NCI-H2171 (cell line): ENCODE data around the gene THSD7B.
"Not testable (repeated sequence)": the region's sequence is repeated elsewhere in the genome, so short reads cannot be mapped to it uniquely, and the experiment has no call there.

ENCODE experiments used
- DNase-seq: peaks from one replicate; lab custom pipeline; 2025; lab: John Stamatoyannopoulos, UW

Gene THSD7B

DNA sequence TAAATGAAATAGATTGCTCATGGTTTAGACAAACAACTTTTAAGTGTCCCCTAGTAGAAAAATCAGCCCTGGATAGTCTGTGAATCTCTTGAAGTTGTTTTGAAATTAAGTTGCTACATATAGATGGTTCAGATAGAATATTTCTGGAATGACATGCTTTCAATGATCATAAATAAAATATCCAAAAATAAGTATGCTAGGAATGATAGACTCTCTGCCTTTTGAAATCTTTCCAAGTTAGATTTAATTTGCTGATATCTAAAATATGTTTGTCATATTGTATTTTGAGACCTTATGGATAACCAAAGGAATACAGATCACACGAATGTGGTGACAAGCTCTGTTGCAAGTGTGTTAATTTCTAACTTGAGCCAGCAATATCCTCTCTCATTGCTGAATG is 488.7 kb downstream of the THSD7B start:
- no peak for DNase-seq

DNA sequence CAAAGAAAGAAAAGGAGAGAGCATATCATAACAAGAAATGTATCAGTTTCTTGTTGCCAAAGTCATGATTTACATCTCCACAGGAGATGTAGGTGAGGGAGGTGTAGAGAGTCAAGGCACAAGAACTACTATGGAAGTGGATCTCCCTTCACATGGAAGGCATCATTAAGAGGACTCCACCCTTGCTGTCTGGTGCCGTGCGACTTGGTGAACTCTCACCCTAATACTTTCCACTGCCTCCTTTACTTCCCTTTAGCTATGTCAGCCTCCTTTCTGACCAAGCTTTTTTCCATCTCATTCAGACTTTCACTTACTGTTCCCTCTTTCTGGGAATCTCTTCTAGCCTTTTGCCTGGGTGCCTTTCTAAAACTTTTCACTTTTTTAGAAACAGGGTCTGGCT is 490.0 kb downstream of the THSD7B start:
- DNase-seq = no peak

GRCh38 chr2:137255990-137256389 is 490.6 kb downstream of the THSD7B start:
- DNase-seq = no peak

GRCh38 chr2:137261881-137262585 is 496.7 kb downstream of the THSD7B start:
- DNase-seq = no peak

GRCh38 chr2:137262594-137262993 is 497.2 kb downstream of the THSD7B start:
- peak; percentile 74 for DNase-seq

GRCh38 chr2:137287913-137288639 is 522.7 kb downstream of the THSD7B start:
- no peak for DNase-seq

- no peak for DNase-seq
Observed at GRCh38 chr2:137291836-137292570, 526.7 kb downstream of the THSD7B start.

DNA sequence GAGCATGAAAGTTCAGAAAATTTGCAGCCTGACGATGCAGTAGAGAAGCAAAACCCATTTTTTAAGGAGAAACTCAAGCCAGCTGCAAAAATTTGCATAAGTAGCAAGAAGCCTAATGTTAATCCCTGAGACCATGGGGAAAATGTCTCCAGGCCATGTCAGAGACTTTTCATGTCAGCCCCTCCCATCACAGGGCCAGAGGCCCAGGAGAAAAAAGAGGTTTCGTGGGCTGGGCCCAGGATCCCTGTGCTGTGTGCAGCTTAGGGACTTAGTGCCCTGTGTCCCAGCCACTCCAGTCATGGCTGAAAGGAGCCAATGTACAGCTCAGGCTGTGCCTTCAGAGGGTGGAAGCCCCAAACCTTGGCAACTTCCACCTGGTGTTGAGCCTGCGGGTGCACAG is 533.0 kb downstream of the THSD7B start:
- DNase-seq = no peak

- no peak for DNase-seq
Observed at GRCh38 chr2:137300987-137301386, 535.6 kb downstream of the THSD7B start.

DNA sequence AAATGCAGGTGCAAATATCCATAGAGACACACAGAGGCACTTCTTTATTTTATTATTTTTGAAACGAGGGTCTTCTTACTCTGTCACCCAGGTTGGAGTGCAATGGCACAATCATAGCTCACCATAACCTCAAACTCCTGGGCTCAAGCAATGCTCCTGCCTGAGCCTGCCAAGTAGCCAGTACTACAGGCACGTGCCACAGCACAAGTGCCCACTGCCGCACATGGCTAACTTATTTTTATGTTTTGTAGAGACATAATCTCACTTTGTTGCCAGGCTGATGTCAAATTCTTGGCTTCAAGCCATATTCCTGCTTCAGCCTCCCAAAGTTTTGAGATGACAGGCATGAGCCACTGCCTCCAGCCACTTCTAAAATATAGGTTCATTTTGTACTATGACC is 537.6 kb downstream of the THSD7B start:
- DNase-seq = no peak

GRCh38 chr2:137316075-137316474 is 550.7 kb downstream of the THSD7B start:
- DNase-seq = no peak

GRCh38 chr2:137321566-137321965 is 556.2 kb downstream of the THSD7B start:
- DNase-seq = no peak

- DNase-seq = not testable (repeated sequence)
Observed at GRCh38 chr2:137331562-137331961, 566.2 kb downstream of the THSD7B start.

DNA sequence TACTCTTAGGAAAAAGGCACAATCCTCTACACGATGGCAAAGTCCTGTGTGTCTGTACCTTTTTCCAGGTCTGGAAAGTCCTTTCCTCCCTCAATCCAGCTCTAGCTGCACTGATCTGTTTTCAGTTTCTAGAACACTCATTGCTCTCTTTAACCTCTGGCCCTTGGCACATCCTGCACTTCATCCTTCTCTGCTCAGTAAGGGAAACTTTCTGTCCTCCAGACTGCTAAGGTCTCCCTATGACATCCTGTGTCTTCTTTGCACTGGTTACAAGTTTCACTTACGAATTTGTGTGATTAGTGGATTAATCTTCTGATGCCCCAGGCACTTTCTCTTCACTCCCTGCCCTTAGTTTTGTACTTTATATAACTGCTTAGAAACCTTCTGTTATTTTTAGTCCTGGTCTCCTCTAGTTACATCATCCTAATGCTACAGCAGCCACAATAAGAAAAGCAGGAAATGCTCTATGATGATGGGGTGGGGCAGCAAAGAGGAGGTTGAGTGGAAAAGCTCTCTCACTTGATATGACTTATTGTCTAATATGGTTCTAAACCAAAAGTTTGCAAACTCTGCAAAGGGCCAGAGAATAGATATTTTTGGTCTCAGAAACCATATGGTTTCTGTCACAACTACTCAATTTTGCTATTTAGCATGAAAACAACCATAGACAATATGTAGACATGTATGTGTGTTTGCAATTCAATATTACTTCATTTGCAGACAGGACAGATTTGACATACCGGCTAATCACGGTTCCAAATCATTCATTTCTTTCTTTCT is 568.2 kb downstream of the THSD7B start:
- no peak for DNase-seq

DNA sequence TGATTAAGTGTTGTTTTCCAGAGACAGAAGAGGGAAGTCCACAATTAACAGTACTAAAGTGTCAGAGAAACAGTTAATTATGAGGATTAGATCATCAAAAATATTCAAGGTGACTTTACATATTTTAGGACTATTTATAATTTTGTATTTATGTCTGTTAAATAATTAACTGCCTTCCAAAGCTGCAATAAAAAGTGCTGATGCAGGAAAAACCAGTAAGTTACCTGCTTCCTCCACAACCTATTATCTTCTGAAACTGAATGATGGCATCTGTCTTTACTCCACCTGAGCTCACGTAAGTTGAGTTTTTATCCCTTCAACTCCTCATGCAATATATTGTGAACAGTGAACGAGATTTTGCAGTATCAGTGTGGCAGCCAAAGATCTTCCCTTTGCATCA is 570.7 kb downstream of the THSD7B start:
- no peak for DNase-seq

DNA sequence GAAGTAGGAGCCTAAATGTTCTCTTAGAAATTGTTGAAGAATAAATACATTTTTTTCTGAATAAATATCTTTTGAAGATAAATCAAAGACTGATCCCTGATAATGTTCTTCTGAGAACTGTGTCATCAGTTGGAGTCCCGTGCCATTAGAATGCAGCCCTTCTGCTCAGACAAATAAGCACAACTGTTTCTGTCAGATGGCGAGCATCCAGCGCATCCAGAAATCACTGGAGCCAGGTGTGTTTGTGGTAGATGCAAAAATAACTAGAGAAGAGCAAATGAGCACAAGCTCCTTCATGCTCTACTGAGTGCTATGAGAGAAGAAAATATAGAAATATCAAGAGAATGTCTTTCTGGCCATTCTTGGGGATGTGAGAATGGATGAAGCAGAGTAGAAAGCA is 573.7 kb downstream of the THSD7B start:
- DNase-seq = peak; percentile 80

GRCh38 chr2:137345994-137346393 is 580.6 kb downstream of the THSD7B start:
- DNase-seq = no peak

- DNase-seq = peak; percentile 38
Observed at GRCh38 chr2:137348301-137348700, 583.0 kb downstream of the THSD7B start.

GRCh38 chr2:137357634-137358033 is 592.3 kb downstream of the THSD7B start:
- DNase-seq = no peak

DNA sequence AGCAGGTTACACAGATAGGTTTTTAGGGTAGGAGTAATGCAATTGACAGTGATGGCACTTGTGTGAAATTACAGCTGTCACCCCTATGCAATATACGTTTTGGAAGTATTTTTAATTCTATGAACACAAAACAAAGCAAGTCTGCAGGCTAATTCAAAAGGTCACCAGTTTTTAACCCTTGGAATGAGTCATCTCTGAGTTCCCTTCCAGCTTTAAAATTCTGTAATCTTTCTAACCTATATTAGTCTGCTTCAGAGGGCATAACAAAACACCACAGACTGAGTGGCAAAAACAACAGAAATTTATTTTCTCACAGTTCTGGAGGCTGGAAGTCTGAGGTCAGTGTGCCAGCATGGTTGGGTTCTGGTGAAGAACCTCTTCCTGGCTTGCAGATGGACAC is 602.0 kb downstream of the THSD7B start:
- DNase-seq = no peak

DNA sequence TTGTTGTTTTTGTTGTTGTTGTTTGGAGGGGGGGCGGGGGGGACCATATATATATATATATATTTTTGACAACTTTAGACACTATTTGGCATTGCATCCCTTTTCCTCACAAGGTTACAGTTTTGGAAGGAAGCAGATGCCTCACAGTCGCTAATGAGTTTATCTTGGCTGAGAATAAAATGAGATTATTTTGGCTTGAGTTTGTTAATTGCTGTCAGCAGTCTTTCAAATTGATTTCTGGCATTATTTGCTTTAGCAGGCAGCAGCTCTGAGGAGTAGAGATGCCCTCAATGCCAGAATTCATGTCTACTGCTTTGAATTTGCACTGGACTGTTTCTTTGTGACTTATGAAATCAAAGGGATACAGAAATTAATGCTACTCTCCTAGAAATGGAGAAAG is 603.8 kb downstream of the THSD7B start:
- no peak for DNase-seq

DNA sequence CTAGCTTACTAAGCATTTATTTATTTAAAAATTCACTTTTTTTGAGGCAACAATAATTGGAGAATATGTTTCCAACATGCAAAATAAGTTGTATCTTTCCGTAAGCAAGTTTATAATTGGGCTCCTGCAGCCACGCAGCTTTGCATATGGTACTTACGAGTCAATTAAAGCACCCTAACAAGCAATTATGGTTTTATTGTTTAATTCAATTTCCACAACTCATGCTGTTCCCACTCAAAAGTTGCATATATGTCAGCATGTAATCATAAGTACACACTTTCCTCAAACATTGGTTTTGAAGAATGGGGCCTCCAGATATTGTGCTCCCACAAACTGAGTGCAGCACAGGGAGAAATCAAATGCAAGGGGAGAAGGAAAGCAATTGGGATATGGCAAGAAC is 613.8 kb downstream of the THSD7B start:
- no peak for DNase-seq
